HepG2 (cell line): ENCODE measurements around the gene TMEM145. TPM values are rescaled to one million over a fixed set of nuclear protein-coding genes. Genes with fewer than 3 reads are reported as not detected.
A peak's percentile ranks its signal among the peaks of the same experiment; 100 is the strongest.

ENCODE experiments used
- ARID5B ChIP-seq: IDR thresholded peaks from 2 replicates; pipeline ENCODE4 v1.4.0; 2020; ENCODE audit warnings: mild to moderate bottlenecking, missing genetic modification reagents
- CEBPB ChIP-seq: IDR thresholded peaks from 2 replicates; pipeline ENCODE4 v1.6.1; 2011; ENCODE audit warnings: low read depth, low read length, improper control_type of control experiment, borderline replicate concordance
- FOSL2 ChIP-seq: sonication (generic); formaldehyde crosslinking; IDR thresholded peaks from 2 replicates; pipeline ENCODE4 v1.4.0; 2020; ENCODE audit warnings: missing genetic modification reagents
- ISL2 ChIP-seq: sonication (generic); formaldehyde crosslinking; IDR thresholded peaks from 2 replicates; pipeline ENCODE4 v1.5.0; 2020; ENCODE audit warnings: missing genetic modification reagents
- KLF15 ChIP-seq: sonication (generic); formaldehyde crosslinking; IDR thresholded peaks from 2 replicates; pipeline ENCODE4 v1.8.1; 2023; ENCODE audit warnings: borderline replicate concordance, mild to moderate bottlenecking, inconsistent platforms, missing genetic modification reagents, mixed read lengths
- PITX1 ChIP-seq: sonication (generic); formaldehyde crosslinking; IDR thresholded peaks from 2 replicates; pipeline ENCODE4 v1.5.1; 2020; ENCODE audit warnings: mild to moderate bottlenecking, missing genetic modification reagents
- SSRP1 ChIP-seq: IDR thresholded peaks from 2 replicates; pipeline ENCODE4 v1.6.1; 2016; ENCODE audit warnings: control low read depth
- TFAP4 ChIP-seq: sonication (generic); IDR thresholded peaks from 2 replicates; pipeline ENCODE4 v1.6.1; 2016; ENCODE audit warnings: low read depth, borderline replicate concordance
- ZBTB20 ChIP-seq: sonication (generic); formaldehyde crosslinking; IDR thresholded peaks from 2 replicates; pipeline ENCODE4 v1.8.1; 2023; ENCODE audit warnings: missing genetic modification reagents, low read depth, mild to moderate bottlenecking, borderline replicate concordance
- ZNF280D ChIP-seq: sonication (generic); formaldehyde crosslinking; IDR thresholded peaks from 2 replicates; pipeline ENCODE4 v1.5.1; 2020; ENCODE audit warnings: mild to moderate bottlenecking, missing genetic modification reagents
- ZNF678 ChIP-seq: sonication (generic); formaldehyde crosslinking; IDR thresholded peaks from 2 replicates; pipeline ENCODE4 v1.4.0; 2020; ENCODE audit warnings: mild to moderate bottlenecking, missing genetic modification reagents
- ZNF782 ChIP-seq: sonication (generic); formaldehyde crosslinking; IDR thresholded peaks from 2 replicates; pipeline ENCODE4 v1.4.0; 2020; ENCODE audit warnings: missing genetic modification reagents, mild to moderate bottlenecking, borderline replicate concordance
- polyA plus RNA-seq, 8 experiments: library from polyadenylated mRNA; depleted of rRNA in 3 of 8; stranded (reverse) in 7 of 8; unstranded in 1 of 8; fragments of >200 nt; fragmentation: Illumina TruSeq in 4 of 8; extraction: Trizol in 4 of 8; gene quantifications; 2 replicates each; pipeline versions ENCODE4 v1.2.1 to v1.2.3, GENCODE V29; 2011 to 2016; ENCODE audit warnings: low read depth in 4 of 8, missing spikeins in 1 of 8, mixed read lengths in 1 of 8; ENCODE audit not compliant: insufficient read depth in 1 of 8
- total RNA-seq, 5 experiments: library from RNA; depleted of rRNA; stranded (reverse); fragments of >200 nt; fragmentation: Illumina TruSeq; extraction: Trizol; gene quantifications; 2 replicates each; pipeline ENCODE4 v1.2.3, GENCODE V29; 2016; ENCODE audit warnings: low read depth in 1 of 5
- TF ChIP-seq, protein P1 (sequence below): sonication (generic); formaldehyde crosslinking; IDR thresholded peaks from 2 replicates; pipeline ENCODE4 v1.9.0; 2021; ENCODE audit warnings: mild to moderate bottlenecking, missing genetic modification reagents

TMEM145 gene
- total and polyA plus RNA-seq, 2 of the 13 experiments (the other 11 are each of a cell fraction or from before 2014, with no cell fraction given) = 0.07 to 5.1 TPM

- no peak for TF ChIP-seq ISL2 (CRISPR knock-in tag)
- TF ChIP-seq ZNF280D = peak; percentile 64; the same call in 1 of the 2 replicates
- TF ChIP-seq ZNF678 (CRISPR knock-in tag) = 0 out of 2 replicates have a peak, but pooled peaks have one; percentile 43
- no peak for TF ChIP-seq TFAP4
- TF ChIP-seq CEBPB = 0 out of 2 replicates have a peak, but pooled peaks have one; percentile 20
- peak; percentile 61; the same call in 1 of the 2 replicates for TF ChIP-seq PITX1 (CRISPR knock-in tag)
- TF ChIP-seq, protein P1, sequence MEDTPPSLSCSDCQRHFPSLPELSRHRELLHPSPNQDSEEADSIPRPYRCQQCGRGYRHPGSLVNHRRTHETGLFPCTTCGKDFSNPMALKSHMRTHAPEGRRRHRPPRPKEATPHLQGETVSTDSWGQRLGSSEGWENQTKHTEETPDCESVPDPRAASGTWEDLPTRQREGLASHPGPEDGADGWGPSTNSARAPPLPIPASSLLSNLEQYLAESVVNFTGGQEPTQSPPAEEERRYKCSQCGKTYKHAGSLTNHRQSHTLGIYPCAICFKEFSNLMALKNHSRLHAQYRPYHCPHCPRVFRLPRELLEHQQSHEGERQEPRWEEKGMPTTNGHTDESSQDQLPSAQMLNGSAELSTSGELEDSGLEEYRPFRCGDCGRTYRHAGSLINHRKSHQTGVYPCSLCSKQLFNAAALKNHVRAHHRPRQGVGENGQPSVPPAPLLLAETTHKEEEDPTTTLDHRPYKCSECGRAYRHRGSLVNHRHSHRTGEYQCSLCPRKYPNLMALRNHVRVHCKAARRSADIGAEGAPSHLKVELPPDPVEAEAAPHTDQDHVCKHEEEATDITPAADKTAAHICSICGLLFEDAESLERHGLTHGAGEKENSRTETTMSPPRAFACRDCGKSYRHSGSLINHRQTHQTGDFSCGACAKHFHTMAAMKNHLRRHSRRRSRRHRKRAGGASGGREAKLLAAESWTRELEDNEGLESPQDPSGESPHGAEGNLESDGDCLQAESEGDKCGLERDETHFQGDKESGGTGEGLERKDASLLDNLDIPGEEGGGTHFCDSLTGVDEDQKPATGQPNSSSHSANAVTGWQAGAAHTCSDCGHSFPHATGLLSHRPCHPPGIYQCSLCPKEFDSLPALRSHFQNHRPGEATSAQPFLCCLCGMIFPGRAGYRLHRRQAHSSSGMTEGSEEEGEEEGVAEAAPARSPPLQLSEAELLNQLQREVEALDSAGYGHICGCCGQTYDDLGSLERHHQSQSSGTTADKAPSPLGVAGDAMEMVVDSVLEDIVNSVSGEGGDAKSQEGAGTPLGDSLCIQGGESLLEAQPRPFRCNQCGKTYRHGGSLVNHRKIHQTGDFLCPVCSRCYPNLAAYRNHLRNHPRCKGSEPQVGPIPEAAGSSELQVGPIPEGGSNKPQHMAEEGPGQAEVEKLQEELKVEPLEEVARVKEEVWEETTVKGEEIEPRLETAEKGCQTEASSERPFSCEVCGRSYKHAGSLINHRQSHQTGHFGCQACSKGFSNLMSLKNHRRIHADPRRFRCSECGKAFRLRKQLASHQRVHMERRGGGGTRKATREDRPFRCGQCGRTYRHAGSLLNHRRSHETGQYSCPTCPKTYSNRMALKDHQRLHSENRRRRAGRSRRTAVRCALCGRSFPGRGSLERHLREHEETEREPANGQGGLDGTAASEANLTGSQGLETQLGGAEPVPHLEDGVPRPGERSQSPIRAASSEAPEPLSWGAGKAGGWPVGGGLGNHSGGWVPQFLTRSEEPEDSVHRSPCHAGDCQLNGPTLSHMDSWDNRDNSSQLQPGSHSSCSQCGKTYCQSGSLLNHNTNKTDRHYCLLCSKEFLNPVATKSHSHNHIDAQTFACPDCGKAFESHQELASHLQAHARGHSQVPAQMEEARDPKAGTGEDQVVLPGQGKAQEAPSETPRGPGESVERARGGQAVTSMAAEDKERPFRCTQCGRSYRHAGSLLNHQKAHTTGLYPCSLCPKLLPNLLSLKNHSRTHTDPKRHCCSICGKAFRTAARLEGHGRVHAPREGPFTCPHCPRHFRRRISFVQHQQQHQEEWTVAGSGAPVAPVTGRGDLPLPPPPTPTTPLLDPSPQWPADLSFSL (CRISPR knock-in tag) = no peak
- no peak for TF ChIP-seq SSRP1 (CRISPR knock-in tag)
- TF ChIP-seq ZNF782 (CRISPR knock-in tag) = 0 out of 2 replicates have a peak, but pooled peaks have one; percentile 50
- TF ChIP-seq KLF15 (CRISPR knock-in tag) = no peak
- peak; percentile 49; the same call in 1 of the 2 replicates for TF ChIP-seq ZBTB20 (CRISPR knock-in tag)
- TF ChIP-seq ARID5B (CRISPR knock-in tag) = no peak
- no peak for TF ChIP-seq FOSL2 (CRISPR knock-in tag)
Measured at GRCh38 chr19:42267644-42268141, 45.4 kb upstream of the TMEM145 start (continued).
